Esophagus muscularis mucosa (tissue), 4 donors: Measurements from ENCODE around the gene DIP2C.

Source experiments
- EP300 ChIP-seq: sonication (generic); formaldehyde crosslinking; IDR thresholded peaks from one replicate; pipeline ENCODE4 v1.6.1; 2017; ENCODE audit warnings: antibody characterized with exemption
- POLR2A ChIP-seq: fragments of 450-650 bp; IDR thresholded peaks from one replicate; pipeline ENCODE4 v1.6.1; 2017; ENCODE audit warnings: antibody characterized with exemption, moderate library complexity, mild to moderate bottlenecking, low read depth
- POLR2AphosphoS5 ChIP-seq, 2 donors: sonication (generic); formaldehyde crosslinking; IDR thresholded peaks; one replicate each; pipeline ENCODE4 v1.6.1; 2017; ENCODE audit warnings: antibody characterized with exemption in 2 of 2
- TF ChIP-seq, protein P1 (sequence below), 3 experiments: fragments of 200-600 bp in 2 of 3; fragments of 450-650 bp in 1 of 3; sonication (generic) in 2 of 3; IDR thresholded peaks; one replicate each; pipeline ENCODE4 v1.5.1; 2017 to 2019; ENCODE audit warnings: antibody characterized with exemption in 3 of 3, mild to moderate bottlenecking in 2 of 3, moderate library complexity in 1 of 3

DNA sequence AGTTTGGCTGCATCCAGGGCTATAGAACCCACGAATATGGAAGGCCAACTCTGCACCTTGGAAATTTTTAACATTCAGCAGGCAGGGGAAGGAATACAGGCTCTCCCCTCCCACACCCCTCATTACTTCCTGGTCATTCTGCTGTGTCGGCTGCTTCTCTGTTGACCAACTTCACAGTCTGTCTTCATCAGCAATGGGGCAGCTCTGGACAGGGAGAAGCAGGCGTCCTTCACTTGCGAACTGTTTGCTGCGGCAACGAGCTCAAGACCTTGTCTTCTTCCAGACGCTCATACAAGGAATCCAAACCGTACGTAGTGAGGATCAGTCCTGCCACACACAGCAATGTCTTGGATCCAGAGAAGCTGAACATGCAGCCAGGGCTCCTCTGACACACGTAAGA, 192.2 kb downstream of the DIP2C start:
- TF ChIP-seq, protein P1, sequence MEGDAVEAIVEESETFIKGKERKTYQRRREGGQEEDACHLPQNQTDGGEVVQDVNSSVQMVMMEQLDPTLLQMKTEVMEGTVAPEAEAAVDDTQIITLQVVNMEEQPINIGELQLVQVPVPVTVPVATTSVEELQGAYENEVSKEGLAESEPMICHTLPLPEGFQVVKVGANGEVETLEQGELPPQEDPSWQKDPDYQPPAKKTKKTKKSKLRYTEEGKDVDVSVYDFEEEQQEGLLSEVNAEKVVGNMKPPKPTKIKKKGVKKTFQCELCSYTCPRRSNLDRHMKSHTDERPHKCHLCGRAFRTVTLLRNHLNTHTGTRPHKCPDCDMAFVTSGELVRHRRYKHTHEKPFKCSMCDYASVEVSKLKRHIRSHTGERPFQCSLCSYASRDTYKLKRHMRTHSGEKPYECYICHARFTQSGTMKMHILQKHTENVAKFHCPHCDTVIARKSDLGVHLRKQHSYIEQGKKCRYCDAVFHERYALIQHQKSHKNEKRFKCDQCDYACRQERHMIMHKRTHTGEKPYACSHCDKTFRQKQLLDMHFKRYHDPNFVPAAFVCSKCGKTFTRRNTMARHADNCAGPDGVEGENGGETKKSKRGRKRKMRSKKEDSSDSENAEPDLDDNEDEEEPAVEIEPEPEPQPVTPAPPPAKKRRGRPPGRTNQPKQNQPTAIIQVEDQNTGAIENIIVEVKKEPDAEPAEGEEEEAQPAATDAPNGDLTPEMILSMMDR (IDR thresholded peaks at IDR 0.05) = no peak
- TF ChIP-seq POLR2A (no peak), POLR2AphosphoS5 (IDR thresholded peaks at IDR 0.05) (no peak), EP300 (no peak)
